Fibroblast of lung (primary cell): ENCODE results near the gene RPS14. TPM values are rescaled to one million over a fixed set of nuclear protein-coding genes. Genes with fewer than 3 reads are reported as not detected.

ENCODE experiments used
- DNase-seq, 2 donors: peaks; one replicate each; pipeline versions ENCODE4 v3.0.0 to v3.0.0-alpha.2; 2010; ENCODE audit warnings: low read depth in 2 of 2
- H2AFZ ChIP-seq: 2 replicates; pipeline ENCODE4 v1.5.1; 2012; ENCODE audit warnings: low read length, control low read depth, inconsistent platforms
- H3K27ac ChIP-seq: 2 replicates; pipeline ENCODE4 v1.5.1; 2011; ENCODE audit warnings: low read length, control low read depth; ENCODE audit not compliant: insufficient read depth
- H3K27me3 ChIP-seq: 2 replicates; pipeline ENCODE4 v1.5.1; 2011; ENCODE audit warnings: mild to moderate bottlenecking, low read length; ENCODE audit not compliant: control insufficient read depth, insufficient read depth
- H3K36me3 ChIP-seq: 2 replicates; pipeline ENCODE4 v1.5.1; 2011; ENCODE audit warnings: low read length; ENCODE audit not compliant: control insufficient read depth, insufficient read depth
- H3K4me1 ChIP-seq: 2 replicates; pipeline ENCODE4 v1.5.1; 2011; ENCODE audit warnings: low read length; ENCODE audit not compliant: control insufficient read depth, insufficient read depth; ENCODE audit errors: extremely low read depth
- H3K4me2 ChIP-seq: 2 replicates; pipeline ENCODE4 v1.5.1; 2011; ENCODE audit warnings: low read length, control low read depth; ENCODE audit not compliant: insufficient read depth; ENCODE audit errors: extremely low read depth
- H3K4me3 ChIP-seq, 4 experiments: fragments of 200-600 bp in 1 of 4; sonication (generic) in 1 of 4; replicated peaks in 1 of 4; 2 replicates each; pipeline ENCODE4 v1.5.1; 2011 to 2016; ENCODE audit warnings: low read length in 4 of 4, low read depth in 3 of 4, mild to moderate bottlenecking in 3 of 4, control low read depth in 2 of 4, inconsistent platforms in 1 of 4, mixed read lengths in 1 of 4; ENCODE audit not compliant: insufficient read depth in 1 of 4; ENCODE audit errors: control extremely low read depth in 1 of 4
- H3K79me2 ChIP-seq: 2 replicates; pipeline ENCODE4 v1.5.1; 2012; ENCODE audit warnings: mild to moderate bottlenecking, low read length, inconsistent platforms; ENCODE audit not compliant: control insufficient read depth, insufficient read depth
- H3K9ac ChIP-seq: 2 replicates; pipeline ENCODE4 v1.5.1; 2011; ENCODE audit warnings: mild to moderate bottlenecking, low read length, control low read depth; ENCODE audit not compliant: insufficient read depth
- H3K9me3 ChIP-seq: 2 replicates; pipeline ENCODE4 v1.5.1; 2012; ENCODE audit warnings: low read depth, low read length; ENCODE audit not compliant: control insufficient read depth, insufficient read depth
- H4K20me1 ChIP-seq: 2 replicates; pipeline ENCODE4 v1.5.1; 2011; ENCODE audit warnings: low read length; ENCODE audit not compliant: control insufficient read depth, insufficient read depth; ENCODE audit errors: extremely low read depth
- CTCF ChIP-seq, 2 donors: IDR thresholded peaks in 1 of 2; conservative IDR thresholded peaks in 1 of 2; 1 replicate in 1 of 2; 2 replicates in 1 of 2; pipeline ENCODE4 v1.5.1; 2011 to 2012; ENCODE audit warnings: low read length in 2 of 2, control low read depth in 1 of 2, inconsistent platforms in 1 of 2, low read depth in 1 of 2, mild to moderate bottlenecking in 1 of 2
- EZH2 ChIP-seq: IDR thresholded peaks from 2 replicates; pipeline ENCODE4 v1.5.1; 2012; ENCODE audit warnings: low read length, control low read depth, mild to moderate bottlenecking; ENCODE audit errors: missing control alignments
- polyA plus RNA-seq, 2 donors: library from polyadenylated mRNA; depleted of rRNA in 1 of 2; stranded (reverse) in 1 of 2; unstranded in 1 of 2; fragments of >200 nt; gene quantifications; 2 replicates each; pipeline ENCODE4 v1.2.1, GENCODE V29; 2011 to 2012; ENCODE audit warnings: missing spikeins in 1 of 2
- total RNA-seq: library from RNA; depleted of rRNA; stranded (reverse); fragments of >200 nt; gene quantifications from 2 replicates; pipeline ENCODE4 v1.2.1, GENCODE V29; 2014

The RPS14 gene
- total and polyA plus RNA-seq, 2 donors (not counting 1 experiment from before 2014, with no cell fraction given), result 1,962 to 5,623 TPM

- no peaks in the 10 kb centered on the region for H4K20me1 ChIP-seq
- no peaks in the 10 kb centered on the region for H3K36me3 ChIP-seq
- peaks cover 3% of the 10 kb centered on the region for H3K4me1 ChIP-seq
- no peak overlapping the region for H3K4me2 ChIP-seq
- H3K27me3 ChIP-seq, result no peaks in the 10 kb centered on the region
- no peak for DNase-seq
- no peaks in the 10 kb centered on the region for H3K79me2 ChIP-seq
- no peaks in the 10 kb centered on the region for H3K9me3 ChIP-seq
- H3K9ac ChIP-seq, result no peak overlapping the region
- no peak overlapping the region for H3K27ac ChIP-seq
- H3K4me3 ChIP-seq, result no peak overlapping the region
- no peak overlapping the region for H2AFZ ChIP-seq
- TF ChIP-seq EZH2 (no peak), CTCF (conservative IDR thresholded peaks at IDR 0.05 in 1 of 2, IDR thresholded peaks at IDR 0.05 in 1 of 2; ENCODE audit: low read depth in 1 of 2, low read length in 2 of 2) (no peak)
These were observed 38.1 kb downstream of the RPS14 start for GRCh38 chr5:150411245-150411979.

DNA sequence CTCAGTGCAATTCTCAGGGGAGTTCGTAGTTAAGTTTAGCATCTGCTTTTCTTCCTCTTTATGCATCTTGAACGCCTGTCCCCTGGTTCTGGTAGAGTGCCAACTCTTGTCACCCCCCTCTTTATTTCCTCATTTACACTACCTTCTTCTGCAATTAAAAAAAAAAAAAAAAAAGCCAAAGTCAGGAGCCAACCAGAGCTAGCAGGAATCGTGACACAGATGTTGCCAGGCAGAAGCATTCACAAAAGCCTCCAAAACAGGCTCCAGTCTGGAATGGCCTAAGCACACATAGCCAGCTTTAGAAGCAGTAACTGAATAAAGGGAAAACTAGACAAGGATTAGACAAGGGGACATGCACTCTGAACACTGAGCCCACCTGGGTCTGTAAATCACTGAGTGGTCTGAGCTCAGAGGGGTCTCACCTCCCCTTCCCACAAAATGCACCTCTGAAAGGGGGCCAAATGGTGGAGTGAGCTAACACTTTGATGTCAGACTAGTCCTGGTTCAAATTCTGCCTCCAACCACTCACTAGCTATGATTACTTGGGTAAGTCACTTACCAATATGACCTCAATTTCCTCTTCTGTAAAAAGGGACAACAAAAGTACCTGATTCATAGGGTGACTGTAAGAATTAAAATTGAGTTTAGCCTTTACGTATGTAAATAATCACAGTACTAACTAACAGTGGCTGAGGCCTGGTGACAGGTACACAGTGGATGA, 38.9 kb downstream of the RPS14 start:
- Histone ChIP-seq H3K4me2 (no peak overlapping the region), H2AFZ (no peak overlapping the region), H3K27ac (no peak overlapping the region), H3K27me3 (no peaks in the 10 kb centered on the region), H3K9me3 (no peaks in the 10 kb centered on the region), H3K4me1 (peaks cover 3% of the 10 kb centered on the region), H3K4me3 (no peak overlapping the region), H3K9ac (no peak overlapping the region), H4K20me1 (no peaks in the 10 kb centered on the region), H3K36me3 (no peaks in the 10 kb centered on the region), H3K79me2 (no peaks in the 10 kb centered on the region)
- DNase-seq, result peak; percentile 65 to 76
- no peak for TF ChIP-seq CTCF (conservative IDR thresholded peaks at IDR 0.05 in 1 of 2, IDR thresholded peaks at IDR 0.05 in 1 of 2; ENCODE audit: low read depth in 1 of 2, low read length in 2 of 2)
- no peak for TF ChIP-seq EZH2

- Histone ChIP-seq H3K27me3 (no peaks in the 10 kb centered on the region), H3K79me2 (no peaks in the 10 kb centered on the region), H4K20me1 (no peaks in the 10 kb centered on the region), H3K4me1 (peaks cover 3% of the 10 kb centered on the region), H3K9ac (no peak overlapping the region), H3K9me3 (no peaks in the 10 kb centered on the region), H2AFZ (peak overlapping the region; percentile 47), H3K4me3 (no peak overlapping the region), H3K27ac (no peak overlapping the region), H3K36me3 (no peaks in the 10 kb centered on the region), H3K4me2 (peak overlapping the region; percentile 6)
- no peak for TF ChIP-seq CTCF (conservative IDR thresholded peaks at IDR 0.05 in 1 of 2, IDR thresholded peaks at IDR 0.05 in 1 of 2; ENCODE audit: low read depth in 1 of 2, low read length in 2 of 2)
- TF ChIP-seq EZH2, result no peak
- DNase-seq, result peak; percentile 86
These were observed 39.7 kb downstream of the RPS14 start for GRCh38 chr5:150409638-150410523.
